OCI-LY3 (cell line): Measurements from ENCODE around the gene NR2F2.

Source experiments
- H2AFZ ChIP-seq: fragments of 200-600, 300-600 bp; shearing (Covaris generic); 2 replicates; pipeline ENCODE4 v1.6.0; 2014; ENCODE audit warnings: antibody characterized with exemption, low read depth, low read length
- H3K27ac ChIP-seq: fragments of 200-600, 300-600 bp; sonication (generic); 2 replicates; pipeline ENCODE4 v1.5.1; 2014; ENCODE audit warnings: mild to moderate bottlenecking, low read length, moderate library complexity, mixed read lengths
- H3K27me3 ChIP-seq: fragments of 200-600, 300-600 bp; sonication (generic); 2 replicates; pipeline ENCODE4 v1.6.1; 2014; ENCODE audit warnings: low read depth, low read length, mixed read lengths
- H3K36me3 ChIP-seq: fragments of 200-600, 300-600 bp; sonication (generic); replicated peaks from 2 replicates; pipeline ENCODE3; 2014; ENCODE audit warnings: low read depth, low read length, mixed read lengths
- H3K4me1 ChIP-seq: fragments of 300-600, 200-600 bp; sonication (generic); 2 replicates; pipeline ENCODE4 v1.6.1; 2014; ENCODE audit warnings: low read length, mixed read lengths
- H3K4me2 ChIP-seq: fragments of 200-600, 300-600 bp; sonication (generic); 2 replicates; pipeline ENCODE4 v1.6.1; 2014; ENCODE audit warnings: low read length, mixed read lengths
- H3K4me3 ChIP-seq: fragments of 300-600, 200-600 bp; sonication (generic); 2 replicates; pipeline ENCODE4 v1.5.1; 2014; ENCODE audit warnings: antibody characterized with exemption, mild to moderate bottlenecking, low read length, moderate library complexity
- H3K79me2 ChIP-seq: fragments of 300-600, 200-600 bp; shearing (Covaris generic); 2 replicates; pipeline ENCODE4 v1.6.1; 2014; ENCODE audit warnings: mild to moderate bottlenecking, low read length, mixed read lengths
- H3K9ac ChIP-seq: fragments of 300-600, 200-600 bp; shearing (Covaris generic); 2 replicates; pipeline ENCODE4 v1.6.0; 2014; ENCODE audit warnings: mild to moderate bottlenecking, low read length, moderate library complexity
- H3K9me3 ChIP-seq: fragments of 200-600, 300-600 bp; shearing (Covaris generic); 2 replicates; pipeline ENCODE4 v1.6.1; 2014; ENCODE audit warnings: low read length, mixed read lengths; ENCODE audit not compliant: insufficient read depth
- H4K20me1 ChIP-seq: fragments of 200-600, 300-600 bp; sonication (generic); 2 replicates; pipeline ENCODE4 v1.6.1; 2016; ENCODE audit warnings: low read length, mixed read lengths; ENCODE audit not compliant: insufficient read depth
- CTCF ChIP-seq: fragments of 200-600, 300-600 bp; sonication (generic); IDR thresholded peaks from 2 replicates; pipeline ENCODE4 v1.5.1; 2014; ENCODE audit warnings: antibody characterized with exemption, low read length, low read depth
- EZH2phosphoT487 ChIP-seq: fragments of 200-600 bp; shearing (Covaris generic); IDR thresholded peaks from 2 replicates; pipeline ENCODE4 v1.6.1; 2018; ENCODE audit warnings: antibody characterized with exemption, mixed run types, low read depth

NR2F2 gene

GRCh38 chr15:96321639-96322535, 8.6 kb upstream of the NR2F2 start:
- H3K9ac ChIP-seq: no peak overlapping the region
- no peaks in the 10 kb centered on the region for H3K36me3 ChIP-seq
- H3K4me1 ChIP-seq: no peaks in the 10 kb centered on the region
- TF ChIP-seq CTCF (no peak), EZH2phosphoT487 (no peak)
- no peaks in the 10 kb centered on the region for H4K20me1 ChIP-seq
- H3K27ac ChIP-seq: no peak overlapping the region
- H3K4me3 ChIP-seq: no peak overlapping the region
- no peak overlapping the region for H2AFZ ChIP-seq
- no peak overlapping the region for H3K4me2 ChIP-seq
- no peaks in the 10 kb centered on the region for H3K9me3 ChIP-seq
- no peaks in the 10 kb centered on the region for H3K79me2 ChIP-seq
- peaks cover 32% of the 10 kb centered on the region for H3K27me3 ChIP-seq

GRCh38 chr15:96322536-96323318, 7.8 kb upstream of the NR2F2 start:
- Histone ChIP-seq H3K27ac (no peak overlapping the region), H3K4me2 (no peak overlapping the region), H2AFZ (no peak overlapping the region), H3K4me3 (no peak overlapping the region), H3K27me3 (peaks cover 35% of the 10 kb centered on the region), H3K79me2 (no peaks in the 10 kb centered on the region), H3K9me3 (no peaks in the 10 kb centered on the region), H4K20me1 (no peaks in the 10 kb centered on the region), H3K36me3 (no peaks in the 10 kb centered on the region), H3K4me1 (no peaks in the 10 kb centered on the region), H3K9ac (no peak overlapping the region)
- TF ChIP-seq CTCF: no peak
- no peak for TF ChIP-seq EZH2phosphoT487

GRCh38 chr15:96323319-96324145, 7.0 kb upstream of the NR2F2 start:
- Histone ChIP-seq H3K36me3 (no peaks in the 10 kb centered on the region), H3K4me3 (no peak overlapping the region), H3K9me3 (no peaks in the 10 kb centered on the region), H3K27me3 (peaks cover 40% of the 10 kb centered on the region), H3K27ac (no peak overlapping the region), H3K79me2 (no peaks in the 10 kb centered on the region), H3K9ac (no peak overlapping the region), H4K20me1 (no peaks in the 10 kb centered on the region), H2AFZ (no peak overlapping the region), H3K4me2 (no peak overlapping the region), H3K4me1 (no peaks in the 10 kb centered on the region)
- TF ChIP-seq CTCF (no peak), EZH2phosphoT487 (no peak)
